DOHH2 (cell line): Measurements from ENCODE around the gene HNRNPM.

Experiments used
- CTCF ChIP-seq: fragments of 200-600 bp; sonication (generic); IDR thresholded peaks from one replicate; pipeline ENCODE4 v1.5.1; 2014; ENCODE audit warnings: antibody characterized with exemption, mild to moderate bottlenecking, low read depth, low read length; ENCODE audit not compliant: poor library complexity, severe bottlenecking
- EZH2phosphoT487 ChIP-seq: fragments of 200-600 bp; sonication (generic); IDR thresholded peaks from 2 replicates; pipeline ENCODE4 v1.6.1; 2017; ENCODE audit warnings: borderline replicate concordance, mild to moderate bottlenecking, antibody characterized with exemption, low read length, moderate library complexity, mixed read lengths

GRCh38 chr19:8483165-8483564 lies 38.4 kb downstream of the HNRNPM start:
- TF ChIP-seq CTCF (no peak), EZH2phosphoT487 (no peak)
